K562 (cell line): ENCODE measurements around the gene NCOR2. TPM values are rescaled to one million over a fixed set of nuclear protein-coding genes. Genes with fewer than 3 reads are reported as not detected.

Experiments
- ATAC-seq: fragments of 200-7000 bp; cut with Tn5 transposase; 3 replicates; pipeline ENCODE4 v1.9.1; 2020; ENCODE audit warnings: moderate library complexity
- BruUV-seq: library from RNA; stranded (reverse); fragments of 400-500 nt; replicated peaks from 2 replicates; lab custom pipeline; 2021; lab: Mats Ljungman, UMichigan
- CTCF ChIA-PET: fragments of 300-600 bp; formaldehyde crosslinking; extraction: SDS; loops from one replicate; lab custom pipeline; 2021; ENCODE audit warnings: low intra/inter-chr PET ratio; lab: Yijun Ruan, JAX
- POLR2A ChIA-PET: fragments of 300-600, 350-650 bp; sonication (Branson Sonifier 250); formaldehyde crosslinking; extraction: SDS; loops from one replicate; lab custom pipeline; 2021; ENCODE audit warnings: antibody characterized with exemption, inconsistent platforms; lab: Yijun Ruan, JAX
- DNase-seq, 4 experiments: peaks; one replicate each; pipeline versions ENCODE4 v3.0.0 to v3.0.0-alpha.2; 2011 to 2018; ENCODE audit warnings: low spot score in 3 of 4, mixed read lengths in 3 of 4; ENCODE audit errors: extremely low read depth in 1 of 4
- FAIRE-seq: peaks from 2 replicates; lab custom pipeline; 2011; peaks lifted over from hg19 to GRCh38; lab: Jason Lieb, UNC
- H2AFZ ChIP-seq: 2 replicates; pipeline ENCODE4 v1.6.0; 2011; ENCODE audit warnings: low read depth, low read length, control low read depth, inconsistent platforms
- H3K27ac ChIP-seq: fragments of 200-600 bp; 3 replicates; pipeline ENCODE4 v1.8.0; 2011; ENCODE audit warnings: low read depth, mild to moderate bottlenecking, control low read depth, inconsistent platforms, low read length, moderate library complexity, mixed read lengths; ENCODE audit errors: extremely low read depth
- H3K27me3 ChIP-seq, 2 experiments: fragments of 300-600 bp in 1 of 2; 2 replicates in 1 of 2; 3 replicates in 1 of 2; pipeline versions ENCODE4 v1.6.0 to v1.8.0; 2011; ENCODE audit warnings: inconsistent platforms in 2 of 2, low read length in 2 of 2, mild to moderate bottlenecking in 1 of 2, mixed read lengths in 1 of 2, moderate library complexity in 1 of 2; ENCODE audit not compliant: control insufficient read depth in 2 of 2, insufficient read depth in 2 of 2
- H3K36me3 ChIP-seq: fragments of 300-600 bp; 3 replicates; pipeline ENCODE4 v1.8.0; 2011; ENCODE audit warnings: mild to moderate bottlenecking, low read length, inconsistent platforms; ENCODE audit not compliant: control insufficient read depth, insufficient read depth
- H3K4me1 ChIP-seq, 2 experiments: fragments of 200-600 bp in 1 of 2; replicated peaks in 1 of 2; 2 replicates in 1 of 2; 3 replicates in 1 of 2; pipeline versions ENCODE4 v1.5.1 to v1.8.0; 2011; ENCODE audit warnings: inconsistent platforms in 2 of 2, low read length in 2 of 2, mild to moderate bottlenecking in 1 of 2, mixed read lengths in 1 of 2, moderate library complexity in 1 of 2; ENCODE audit not compliant: control insufficient read depth in 2 of 2, insufficient read depth in 2 of 2
- H3K4me2 ChIP-seq: 2 replicates; pipeline ENCODE4 v1.6.1; 2011; ENCODE audit warnings: low read length, control low read depth, inconsistent platforms, mixed read lengths; ENCODE audit not compliant: insufficient read depth
- H3K4me3 ChIP-seq: fragments of 200-600 bp; sonication (generic), shearing (Covaris generic); 2 replicates; pipeline ENCODE4 v1.5.1; 2016; ENCODE audit warnings: control low read depth, inconsistent platforms
- H3K79me2 ChIP-seq: fragments of 200-600 bp; 3 replicates; pipeline ENCODE4 v1.8.0; 2011; ENCODE audit warnings: low read length, inconsistent platforms; ENCODE audit not compliant: control insufficient read depth, insufficient read depth
- H3K9ac ChIP-seq, 2 experiments: 2 replicates each; pipeline versions ENCODE4 v1.6.0 to v1.6.1; 2011; ENCODE audit warnings: low read depth in 2 of 2, low read length in 2 of 2, control low read depth in 1 of 2, inconsistent platforms in 1 of 2, mild to moderate bottlenecking in 1 of 2, mixed read lengths in 1 of 2; ENCODE audit not compliant: insufficient read depth in 1 of 2
- H3K9me1 ChIP-seq: one replicate; pipeline ENCODE4 v1.6.0; 2011; ENCODE audit warnings: inconsistent platforms, mild to moderate bottlenecking, low read length, moderate library complexity; ENCODE audit not compliant: control insufficient read depth, insufficient read depth
- H3K9me3 ChIP-seq: replicated peaks from 2 replicates; pipeline ENCODE4 v1.5.1; 2011; ENCODE audit warnings: low read depth, low read length, inconsistent platforms; ENCODE audit not compliant: control insufficient read depth, insufficient read depth
- H4K20me1 ChIP-seq: replicated peaks from 2 replicates; pipeline ENCODE4 v1.6.1; 2011; ENCODE audit warnings: low read length, inconsistent platforms, mixed read lengths; ENCODE audit not compliant: control insufficient read depth, insufficient read depth
- CREB3 ChIP-seq: fragments of 450-650 bp; conservative IDR thresholded peaks from 2 replicates; pipeline ENCODE4 v1.6.1; 2016; ENCODE audit warnings: missing genetic modification characterization, low read depth, mild to moderate bottlenecking, missing compliant biosample characterization, moderate library complexity
- FOXJ2 ChIP-seq: fragments of 200-800 bp; sonication (Bioruptor generic); IDR thresholded peaks from 2 replicates; pipeline ENCODE4 v1.6.1; 2016; ENCODE audit warnings: missing genetic modification characterization, missing compliant biosample characterization
- HNRNPLL ChIP-seq: fragments of 200-400 bp; formaldehyde crosslinking; IDR thresholded peaks from 2 replicates; pipeline ENCODE4 v1.6.1; 2017; ENCODE audit warnings: low read length, low read depth, mild to moderate bottlenecking; ENCODE audit not compliant: poor library complexity, severe bottlenecking
- ILF3 ChIP-seq: fragments of 450-650 bp; IDR thresholded peaks from 2 replicates; pipeline ENCODE4 v1.6.1; 2018; ENCODE audit warnings: antibody characterized with exemption, mild to moderate bottlenecking, moderate library complexity, borderline replicate concordance
- MED1 ChIP-seq: sonication (generic); formaldehyde crosslinking; IDR thresholded peaks from 2 replicates; pipeline ENCODE4 v1.8.1; 2023; ENCODE audit warnings: missing genetic modification reagents, borderline replicate concordance
- NONO ChIP-seq, 2 experiments: fragments of 200-400 bp in 1 of 2; fragments of 450-650 bp in 1 of 2; formaldehyde crosslinking in 1 of 2; IDR thresholded peaks; 2 replicates each; pipeline ENCODE4 v1.6.1; 2017; ENCODE audit warnings: low read depth in 2 of 2, mild to moderate bottlenecking in 2 of 2, moderate library complexity in 2 of 2, low read length in 1 of 2
- NR4A1 ChIP-seq, 2 experiments: fragments of 250-450 bp in 1 of 2; fragments of 450-650 bp in 1 of 2; sonication (Bioruptor Pico) in 1 of 2; IDR thresholded peaks; 2 replicates each; pipeline versions ENCODE4 v1.4.0 to v1.6.1; 2016 to 2020; ENCODE audit warnings: mild to moderate bottlenecking in 2 of 2, missing compliant biosample characterization in 1 of 2, missing genetic modification characterization in 1 of 2, moderate library complexity in 1 of 2
- POLR2G ChIP-seq: fragments of 200-400 bp; formaldehyde crosslinking; IDR thresholded peaks from 2 replicates; pipeline ENCODE4 v1.6.1; 2017; ENCODE audit warnings: low read depth, mild to moderate bottlenecking, antibody characterized with exemption, low read length, moderate library complexity
- POLR3G ChIP-seq: IDR thresholded peaks from 2 replicates; pipeline ENCODE4 v1.6.1; 2011; ENCODE audit not compliant: insufficient read length, insufficient replicate concordance; ENCODE audit errors: extremely low read depth
- RBM15 ChIP-seq: fragments of 200-400 bp; formaldehyde crosslinking; IDR thresholded peaks from 2 replicates; pipeline ENCODE4 v1.6.1; 2018; ENCODE audit warnings: mild to moderate bottlenecking, low read length, moderate library complexity; ENCODE audit not compliant: insufficient read depth
- RBM25 ChIP-seq: fragments of 200-400 bp; formaldehyde crosslinking; IDR thresholded peaks from 2 replicates; pipeline ENCODE4 v1.6.1; 2018; ENCODE audit warnings: low read length, low read depth, moderate library complexity; ENCODE audit not compliant: severe bottlenecking
- RBM34 ChIP-seq: fragments of 200-400 bp; formaldehyde crosslinking; IDR thresholded peaks from 2 replicates; pipeline ENCODE4 v1.6.1; 2018; ENCODE audit warnings: low read length, borderline replicate concordance; ENCODE audit not compliant: insufficient read depth
- TAF7 ChIP-seq: fragments of 450-650 bp; IDR thresholded peaks from 2 replicates; pipeline ENCODE4 v1.6.1; 2016; ENCODE audit warnings: missing genetic modification characterization, missing compliant biosample characterization
- TSHZ1 ChIP-seq: fragments of 250-450 bp; sonication (Bioruptor Pico); IDR thresholded peaks from 2 replicates; pipeline ENCODE4 v1.4.0; 2020; ENCODE audit warnings: mild to moderate bottlenecking, moderate library complexity
- WGBS: fragments of 100-300 bp; shearing (Covaris generic); methylation state at CpG from one replicate; pipeline ENCODE4 v1.1.6; 2016; ENCODE audit warnings: low coverage, mixed read lengths; ENCODE audit not compliant: insufficient coverage; ENCODE audit errors: missing lambda C conversion rate; 5-methylcytosine and 5-hydroxymethylcytosine counted together
- in situ Hi-C: fragments of 300-500 bp; cut with MboI; formaldehyde crosslinking; loops from 4 replicates; pipeline ENCODE4 v1.15.0; 2018; ENCODE audit warnings: inconsistent platforms, mixed read lengths
- intact Hi-C: fragments of 100-400 bp; cut with micrococcal nuclease; formaldehyde crosslinking; loops from 2 replicates; pipeline ENCODE4 v1.14.2; 2022
- polyA plus RNA-seq, 8 experiments: library from polyadenylated mRNA; depleted of rRNA in 4 of 8; stranded (reverse) in 5 of 8; unstranded in 3 of 8; fragments of >200 nt; fragmentation: Nextera tagmentation in 2 of 8; fragmentation: Illumina TruSeq in 1 of 8; extraction: Ambion mirVana in 2 of 8; extraction: Trizol in 1 of 8; gene quantifications; 2 replicates each; pipeline versions ENCODE4 v1.2.1 to v1.2.3, GENCODE V29; 2011 to 2014; ENCODE audit warnings: inconsistent platforms in 1 of 8, missing spikeins in 1 of 8
- total RNA-seq, 7 experiments: library from RNA; depleted of rRNA in 6 of 7; stranded (reverse); fragments of >200 nt in 6 of 7; fragmentation: Illumina TruSeq in 2 of 7; extraction: Trizol in 2 of 7; gene quantifications; 2 replicates each; pipeline versions ENCODE4 v1.2.1 to v1.2.3, GENCODE V29; 2011 to 2021; ENCODE audit warnings: low replicate concordance in 1 of 7
- TF ChIP-seq, protein P1 (sequence below): sonication (generic); formaldehyde crosslinking; IDR thresholded peaks from 2 replicates; pipeline ENCODE4 v1.8.0; 2022; ENCODE audit warnings: missing genetic modification reagents, mild to moderate bottlenecking, borderline replicate concordance

Gene NCOR2
- total and polyA plus RNA-seq, 9 of the 15 experiments (the other 6 are each of a cell fraction or from before 2014, with no cell fraction given): 0.18 to 126 (median 8.4) TPM

DNA sequence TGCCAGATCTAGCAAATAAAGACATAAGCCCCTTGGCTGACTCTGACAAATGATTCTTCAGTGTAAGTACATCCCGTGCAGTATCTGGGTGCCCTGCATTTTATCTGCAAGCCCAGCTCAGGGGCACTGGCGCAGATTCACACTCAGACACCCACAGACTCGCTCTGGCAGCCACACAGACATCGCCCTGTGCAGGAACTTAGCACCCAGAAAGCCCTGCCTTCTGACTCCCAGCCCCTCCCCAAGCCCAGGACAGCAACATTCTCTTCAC is 44.9 kb upstream of the NCOR2 start:
- 10% methylated on average over 4 of the region's 4 CpGs for WGBS
- no peaks in the 10 kb centered on the region; the same call in 1 of the 2 replicates for H3K9me3 ChIP-seq
- H3K4me3 ChIP-seq: no peak overlapping the region
- BruUV-seq: no TSS peak
- no peaks in the 10 kb centered on the region for H4K20me1 ChIP-seq
- in situ Hi-C loops (no loop called here), intact Hi-C loops (no loop called here)
- no peak overlapping the region for H3K27ac ChIP-seq
- ChIA-PET POLR2A (no interaction called here), CTCF (no interaction called here)
- no peaks in the 10 kb centered on the region for H3K79me2 ChIP-seq
- ATAC-seq: no peak
- H2AFZ ChIP-seq: no peak overlapping the region
- no peak for DNase-seq
- no peak for FAIRE-seq
- H3K9me1 ChIP-seq: no peaks in the 10 kb centered on the region
- H3K9ac ChIP-seq: no peak overlapping the region
- peaks cover 9 to 20% of the 10 kb centered on the region in 2 experiments; a peak in 4 of 5 replicates for H3K27me3 ChIP-seq
- no peak overlapping the region for H3K4me2 ChIP-seq
- H3K36me3 ChIP-seq: no peaks in the 10 kb centered on the region
- peaks cover 19 to 36% of the 10 kb centered on the region in 2 experiments for H3K4me1 ChIP-seq
- TF ChIP-seq TAF7 (no peak), RBM25 (no peak), NR4A1 (CRISPR knock-in tag; IDR thresholded peaks at IDR 0.05) (no peak), NR4A1 (tag; IDR thresholded peaks at IDR 0.05) (no peak), RBM15 (no peak), POLR2G (no peak), MED1 (no peak), TSHZ1 (CRISPR knock-in tag) (no peak), FOXJ2 (tag) (no peak), ILF3 (no peak), CREB3 (no peak), HNRNPLL (no peak), NONO (IDR thresholded peaks at IDR 0.05; ENCODE audit: low read depth in 2 of 2, low read length in 1 of 2) (no peak), POLR3G (no peak), RBM34 (no peak)
- TF ChIP-seq, protein P1, sequence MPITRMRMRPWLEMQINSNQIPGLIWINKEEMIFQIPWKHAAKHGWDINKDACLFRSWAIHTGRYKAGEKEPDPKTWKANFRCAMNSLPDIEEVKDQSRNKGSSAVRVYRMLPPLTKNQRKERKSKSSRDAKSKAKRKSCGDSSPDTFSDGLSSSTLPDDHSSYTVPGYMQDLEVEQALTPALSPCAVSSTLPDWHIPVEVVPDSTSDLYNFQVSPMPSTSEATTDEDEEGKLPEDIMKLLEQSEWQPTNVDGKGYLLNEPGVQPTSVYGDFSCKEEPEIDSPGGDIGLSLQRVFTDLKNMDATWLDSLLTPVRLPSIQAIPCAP (CRISPR knock-in tag): no peak
